DND-41 (cell line): ENCODE data around the gene ILRUN.

ENCODE experiments used
- CTCF ChIP-seq: IDR thresholded peaks from 2 replicates; pipeline ENCODE4 v1.5.1; 2012; ENCODE audit warnings: borderline replicate concordance, low read length, moderate library complexity, mild to moderate bottlenecking; ENCODE audit not compliant: poor library complexity, severe bottlenecking; ENCODE audit errors: extremely low read depth
- EZH2 ChIP-seq: IDR thresholded peaks from 3 replicates; pipeline ENCODE4 v1.6.1; 2012; ENCODE audit warnings: borderline replicate concordance, low read depth, mild to moderate bottlenecking, moderate library complexity, low read length, inconsistent platforms; ENCODE audit not compliant: severe bottlenecking

GRCh38 chr6:34718976-34719375 lies 22.4 kb upstream of the ILRUN start:
- no peak for TF ChIP-seq CTCF
- TF ChIP-seq EZH2: no peak
